Subcutaneous adipose tissue (tissue), 4 donors: ENCODE data around the gene PLCD3. TPM values are rescaled to one million over a fixed set of nuclear protein-coding genes. Genes with fewer than 3 reads are reported as not detected.

Experiments used
- CTCF ChIP-seq: fragments of 450-650 bp; IDR thresholded peaks from one replicate; pipeline ENCODE4 v1.5.1; 2016; ENCODE audit warnings: low read depth, mild to moderate bottlenecking, control low read depth, antibody characterized with exemption, moderate library complexity
- total RNA-seq, 4 donors: library from RNA; depleted of rRNA; stranded (reverse); fragments of >200 nt; gene quantifications; one replicate each; pipeline ENCODE4 v1.1.0, GENCODE V29; 2016

PLCD3 gene
- total RNA-seq, 4 donors from 2014 or later: 5.9 to 48.0 (median 31.6) TPM

GRCh38 chr17:45136846-45137560, 4.7 kb upstream of the PLCD3 start:
- no peak for TF ChIP-seq CTCF

- no peak for TF ChIP-seq CTCF
These were observed 3.9 kb upstream of the PLCD3 start for GRCh38 chr17:45135978-45136791.

GRCh38 chr17:45135192-45135977, 3.1 kb upstream of the PLCD3 start, which contains the start of gene ACBD4:
Gene ACBD4, plus strand, starts transcription at chr17:45135687. Its CDS starts 458 bp downstream, at chr17:45136145.
- TF ChIP-seq CTCF: no peak

GRCh38 chr17:45132572-45133463, 503 bp upstream of the PLCD3 start:
- no peak for TF ChIP-seq CTCF

- no peak for TF ChIP-seq CTCF
These were observed 547 bp downstream of the PLCD3 start for GRCh38 chr17:45131616-45132319.
